Measurements from ENCODE around the gene FERD3L. TPM values are rescaled to one million over a fixed set of nuclear protein-coding genes. Genes with fewer than 3 reads are reported as not detected.

The FERD3L gene
- total RNA-seq, 1 experiment from 2014 or later: not detected

DNA sequence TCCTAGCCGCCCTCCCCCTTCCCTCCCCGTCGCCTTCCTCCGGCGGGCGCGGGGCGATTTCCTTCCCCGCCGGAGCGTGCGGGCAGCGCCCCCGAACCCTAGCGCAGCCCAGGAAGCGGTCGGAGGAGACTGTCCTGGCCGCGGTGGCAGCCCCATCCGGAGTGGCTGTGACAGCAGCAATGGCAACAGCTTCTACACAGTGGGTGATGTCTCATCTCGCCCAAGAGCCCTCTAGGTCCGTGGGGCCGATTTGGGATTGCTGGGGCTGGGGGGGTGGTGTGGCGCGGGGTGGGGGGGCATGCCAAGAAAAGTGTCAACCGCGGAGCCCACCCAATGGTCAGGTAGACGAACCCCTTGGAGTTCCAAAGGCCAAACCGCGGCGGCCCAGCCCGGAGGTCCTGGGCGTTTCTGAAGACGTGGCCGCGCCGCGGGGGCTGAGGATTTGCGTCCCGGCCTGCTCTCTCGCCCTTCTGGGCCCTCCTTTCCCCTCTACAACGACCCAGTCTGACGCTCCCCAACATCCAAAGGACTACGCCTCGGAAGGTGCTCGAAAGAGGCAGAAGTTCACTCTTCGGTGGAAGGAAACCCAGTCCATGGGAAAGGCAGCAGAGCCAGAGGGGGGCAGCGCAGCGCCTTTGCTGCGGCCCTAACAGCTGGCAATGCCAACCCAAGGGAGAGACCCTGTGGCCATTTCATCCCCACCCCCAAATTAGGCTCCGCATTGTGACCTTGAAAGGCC is 27.2 kb downstream of the FERD3L start:
- H4K5ac ChIP-seq (ENCODE audit: insufficient read length, low read depth, low read length): no peak overlapping the region
- H3K79me1 ChIP-seq (ENCODE audit: insufficient read depth, low read depth, low read length, poor library complexity, severe bottlenecking): no peaks in the 10 kb centered on the region
- peak overlapping the region; percentile 57 for H3K4me2 ChIP-seq (ENCODE audit: insufficient read depth, insufficient read length, low read length)
- no peak overlapping the region for H2BK120ac ChIP-seq (ENCODE audit: low read depth, low read length, poor library complexity, severe bottlenecking)
- no peak overlapping the region for H2AFZ ChIP-seq (ENCODE audit: low read length)
- H3T11ph ChIP-seq (ENCODE audit: low read length): no peak overlapping the region
- no peak overlapping the region for H3K18ac ChIP-seq (ENCODE audit: insufficient read length, low read depth, low read length)
- no peak overlapping the region for H2BK12ac ChIP-seq (ENCODE audit: insufficient read length, low read depth, low read length)
- Mint-ChIP-seq H3K9me3 (no peaks in the 10 kb centered on the region; a peak in 1 of 5 replicates), H3K4me1 (peaks cover 20 to 35% of the 10 kb centered on the region in 2 experiments), H3K27ac (no peak overlapping the region), H3K4me3 (peak overlapping the region; percentile 58 to 83), H3K36me3 (ENCODE audit: insufficient read depth in 1 of 3, low read depth in 3 of 3) (no peaks in the 10 kb centered on the region), H3K27me3 (ENCODE audit: low read depth) (peaks cover 87% of the 10 kb centered on the region)
- peaks cover 62% of the 10 kb centered on the region for H3K27me3 ChIP-seq (ENCODE audit: insufficient read depth, low read length)
- no peak overlapping the region for H2BK20ac ChIP-seq (ENCODE audit: low read depth, low read length, poor library complexity, severe bottlenecking)
- 0 out of 2 replicates have a peak, but pooled peaks cover 2% of the 10 kb centered on the region for H3K4me1 ChIP-seq (ENCODE audit: insufficient read depth, low read length)
- no peak overlapping the region for H3K56ac ChIP-seq (ENCODE audit: insufficient read length, low read depth, low read length)
- H2BK5ac ChIP-seq (ENCODE audit: insufficient read length, low read length): no peak overlapping the region
- WGBS (ENCODE audit: extremely low coverage, insufficient read length, low lambda C conversion rate): no CpG with 5 or more reads among the region's 51 CpGs
- H3K23me2 ChIP-seq (ENCODE audit: insufficient read length, low read depth, low read length, poor library complexity, severe bottlenecking): peaks cover 25% of the 10 kb centered on the region
- H3K14ac ChIP-seq (ENCODE audit: insufficient read depth, low read length): no peak overlapping the region
- no peak overlapping the region for H4K8ac ChIP-seq (replicated peaks; ENCODE audit: insufficient read length, low read depth, low read length)
- no peak overlapping the region for H2BK15ac ChIP-seq (ENCODE audit: low read depth, low read length)
- DNase-seq: peak; percentile 41
- H4K20me1 ChIP-seq (ENCODE audit: control insufficient read depth, insufficient read depth, insufficient read length): no peaks in the 10 kb centered on the region
- H3K9ac ChIP-seq (ENCODE audit: extremely low read depth, insufficient read length, low read length): no peak overlapping the region
- H3K9me3 ChIP-seq (ENCODE audit: control insufficient read depth, low read depth, low read length): no peaks in the 10 kb centered on the region
- H3K23ac ChIP-seq (ENCODE audit: insufficient read length, low read depth, low read length): no peak overlapping the region
- H3K27ac ChIP-seq (ENCODE audit: insufficient read length, low read depth, low read length): no peak overlapping the region
- H3K4ac ChIP-seq (ENCODE audit: low read depth, low read length): no peak overlapping the region
- no peak overlapping the region for H4K91ac ChIP-seq (ENCODE audit: insufficient read length, low read depth, low read length)
- H3K79me2 ChIP-seq (ENCODE audit: insufficient read depth, low read length): no peaks in the 10 kb centered on the region
- no peak overlapping the region for H2AK5ac ChIP-seq (ENCODE audit: insufficient read length, low read length)
- TF ChIP-seq, protein P1, sequence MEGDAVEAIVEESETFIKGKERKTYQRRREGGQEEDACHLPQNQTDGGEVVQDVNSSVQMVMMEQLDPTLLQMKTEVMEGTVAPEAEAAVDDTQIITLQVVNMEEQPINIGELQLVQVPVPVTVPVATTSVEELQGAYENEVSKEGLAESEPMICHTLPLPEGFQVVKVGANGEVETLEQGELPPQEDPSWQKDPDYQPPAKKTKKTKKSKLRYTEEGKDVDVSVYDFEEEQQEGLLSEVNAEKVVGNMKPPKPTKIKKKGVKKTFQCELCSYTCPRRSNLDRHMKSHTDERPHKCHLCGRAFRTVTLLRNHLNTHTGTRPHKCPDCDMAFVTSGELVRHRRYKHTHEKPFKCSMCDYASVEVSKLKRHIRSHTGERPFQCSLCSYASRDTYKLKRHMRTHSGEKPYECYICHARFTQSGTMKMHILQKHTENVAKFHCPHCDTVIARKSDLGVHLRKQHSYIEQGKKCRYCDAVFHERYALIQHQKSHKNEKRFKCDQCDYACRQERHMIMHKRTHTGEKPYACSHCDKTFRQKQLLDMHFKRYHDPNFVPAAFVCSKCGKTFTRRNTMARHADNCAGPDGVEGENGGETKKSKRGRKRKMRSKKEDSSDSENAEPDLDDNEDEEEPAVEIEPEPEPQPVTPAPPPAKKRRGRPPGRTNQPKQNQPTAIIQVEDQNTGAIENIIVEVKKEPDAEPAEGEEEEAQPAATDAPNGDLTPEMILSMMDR (conservative IDR thresholded peaks at IDR 0.05): no peak

All from H9 (cell line).